ENCODE results near the gene CNKSR3.

DNA sequence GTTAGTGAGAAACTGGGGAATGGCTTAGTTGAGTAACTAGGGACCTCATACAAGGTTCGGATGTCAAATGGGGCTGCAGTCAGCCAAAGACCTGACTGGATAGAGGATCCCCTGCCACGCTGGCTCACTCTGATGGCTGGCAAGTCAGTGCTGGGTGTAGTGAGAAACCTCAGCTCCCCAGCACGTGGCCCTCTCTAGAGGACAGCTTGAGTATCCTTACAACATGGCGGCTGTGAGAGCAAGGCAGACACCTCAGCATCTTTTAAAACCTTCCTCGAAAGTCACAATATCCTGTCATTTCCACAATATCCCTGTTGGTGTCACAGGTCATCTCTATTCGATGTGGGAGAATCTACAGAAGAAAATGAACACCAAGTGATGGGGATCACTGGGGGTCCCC lies 127.2 kb downstream of the CNKSR3 start:
- TF ChIP-seq SPI1 (IDR thresholded peaks at IDR 0.05; ENCODE audit: low read depth, low read length), result no peak
- TF ChIP-seq POLR2A (IDR thresholded peaks at IDR 0.05; ENCODE audit: low read depth, low read length), result no peak
- no peak for TF ChIP-seq PAX5 (IDR thresholded peaks at IDR 0.05; ENCODE audit: insufficient read depth, low read length, severe bottlenecking)
- TF ChIP-seq POU2F2 (IDR thresholded peaks at IDR 0.05; ENCODE audit: low read depth, low read length), result no peak
- no peak for TF ChIP-seq POLR2AphosphoS5 (IDR thresholded peaks at IDR 0.05; ENCODE audit: low read depth, low read length)
- TF ChIP-seq TAF1 (IDR thresholded peaks at IDR 0.05; ENCODE audit: low read depth, low read length), result no peak

Data from GM12891 (cell line).